Neuron (in vitro differentiated cells): ENCODE measurements around the gene RPEL1.

ENCODE experiments used
- H2AFZ ChIP-seq: one replicate; pipeline ENCODE4 v1.6.1; 2013; ENCODE audit warnings: low read depth, mild to moderate bottlenecking, inconsistent platforms, low read length, moderate library complexity
- H3K27me3 ChIP-seq: one replicate; pipeline ENCODE4 v1.6.1; 2013; ENCODE audit warnings: low read length; ENCODE audit not compliant: insufficient read depth
- H3K36me3 ChIP-seq: one replicate; pipeline ENCODE4 v1.6.1; 2013; ENCODE audit warnings: low read length; ENCODE audit not compliant: insufficient read depth
- H3K4me1 ChIP-seq: one replicate; pipeline ENCODE4 v1.6.1; 2013; ENCODE audit warnings: low read length; ENCODE audit not compliant: insufficient read depth
- H3K4me3 ChIP-seq: 2 replicates; pipeline ENCODE4 v1.5.1; 2013; ENCODE audit warnings: mild to moderate bottlenecking, low read length, moderate library complexity
- H3K9me3 ChIP-seq: one replicate; pipeline ENCODE4 v1.6.1; 2013; ENCODE audit warnings: low read length

The RPEL1 gene

GRCh38 chr10:103277713-103278536, 32.2 kb downstream of the RPEL1 start:
- H3K36me3 ChIP-seq = peaks cover 3% of the 10 kb centered on the region
- no peaks in the 10 kb centered on the region for H3K27me3 ChIP-seq
- peak overlapping the region; percentile 48 for H3K4me3 ChIP-seq
- H3K4me1 ChIP-seq = peaks cover 41% of the 10 kb centered on the region
- H2AFZ ChIP-seq = peak overlapping the region; percentile 55
- H3K9me3 ChIP-seq = no peaks in the 10 kb centered on the region

- no peaks in the 10 kb centered on the region for H3K27me3 ChIP-seq
- H3K36me3 ChIP-seq = peaks cover 3% of the 10 kb centered on the region
- peak overlapping the region; percentile 48 for H3K4me3 ChIP-seq
- peaks cover 41% of the 10 kb centered on the region for H3K4me1 ChIP-seq
- no peak overlapping the region for H2AFZ ChIP-seq
- no peaks in the 10 kb centered on the region for H3K9me3 ChIP-seq
These were observed 32.8 kb downstream of the RPEL1 start for GRCh38 chr10:103278537-103278823.

- H3K27me3 ChIP-seq = no peaks in the 10 kb centered on the region
- H3K4me3 ChIP-seq = peak overlapping the region; percentile 48
These were observed 33.2 kb downstream of the RPEL1 start for GRCh38 chr10:103278862-103279298.

GRCh38 chr10:103280031-103280430, 34.3 kb downstream of the RPEL1 start:
- peaks cover 5% of the 10 kb centered on the region for H3K36me3 ChIP-seq
- no peak overlapping the region for H2AFZ ChIP-seq
- no peaks in the 10 kb centered on the region for H3K9me3 ChIP-seq
- H3K27me3 ChIP-seq = no peaks in the 10 kb centered on the region
- H3K4me3 ChIP-seq = peak overlapping the region; percentile 48
- peaks cover 41% of the 10 kb centered on the region for H3K4me1 ChIP-seq

More at GRCh38 chr10:103278862-103279298, 33.2 kb downstream of the RPEL1 start:
- H3K9me3 ChIP-seq = no peaks in the 10 kb centered on the region
- H3K36me3 ChIP-seq = peaks cover 3% of the 10 kb centered on the region
- peaks cover 41% of the 10 kb centered on the region for H3K4me1 ChIP-seq
- H2AFZ ChIP-seq = no peak overlapping the region

- Histone ChIP-seq H3K27me3 (no peaks in the 10 kb centered on the region), H2AFZ (no peak overlapping the region), H3K4me1 (peaks cover 41% of the 10 kb centered on the region), H3K4me3 (peak overlapping the region; percentile 48), H3K36me3 (peaks cover 5% of the 10 kb centered on the region), H3K9me3 (no peaks in the 10 kb centered on the region)
These were observed 34.8 kb downstream of the RPEL1 start for GRCh38 chr10:103280506-103280905.

GRCh38 chr10:103281753-103282152, 36.1 kb downstream of the RPEL1 start:
- Histone ChIP-seq H3K36me3 (peaks cover 11% of the 10 kb centered on the region), H3K4me3 (peak overlapping the region; percentile 28), H2AFZ (no peak overlapping the region), H3K27me3 (no peaks in the 10 kb centered on the region), H3K4me1 (peaks cover 34% of the 10 kb centered on the region), H3K9me3 (no peaks in the 10 kb centered on the region)

- no peaks in the 10 kb centered on the region for H3K27me3 ChIP-seq
- peaks cover 19% of the 10 kb centered on the region for H3K36me3 ChIP-seq
- peaks cover 30% of the 10 kb centered on the region for H3K4me1 ChIP-seq
- H3K9me3 ChIP-seq = no peaks in the 10 kb centered on the region
- no peak overlapping the region for H3K4me3 ChIP-seq
- no peak overlapping the region for H2AFZ ChIP-seq
These were observed 37.3 kb downstream of the RPEL1 start for GRCh38 chr10:103282961-103283360.

GRCh38 chr10:103284170-103284569, 38.5 kb downstream of the RPEL1 start:
- H3K4me1 ChIP-seq = peaks cover 21% of the 10 kb centered on the region
- H2AFZ ChIP-seq = no peak overlapping the region
- H3K36me3 ChIP-seq = peaks cover 31% of the 10 kb centered on the region
- H3K9me3 ChIP-seq = no peaks in the 10 kb centered on the region
- H3K4me3 ChIP-seq = no peak overlapping the region
- H3K27me3 ChIP-seq = no peaks in the 10 kb centered on the region

- Histone ChIP-seq H3K9me3 (no peaks in the 10 kb centered on the region), H3K4me1 (no peaks in the 10 kb centered on the region)
These were observed 42.3 kb downstream of the RPEL1 start for GRCh38 chr10:103287992-103288391.

GRCh38 chr10:103291588-103291987, 45.9 kb downstream of the RPEL1 start:
- Histone ChIP-seq H2AFZ (no peak overlapping the region), H3K27me3 (no peaks in the 10 kb centered on the region), H3K4me1 (no peaks in the 10 kb centered on the region), H3K9me3 (no peaks in the 10 kb centered on the region), H3K4me3 (no peak overlapping the region), H3K36me3 (peaks cover 32% of the 10 kb centered on the region)

More at GRCh38 chr10:103287992-103288391, 42.3 kb downstream of the RPEL1 start:
- no peak overlapping the region for H3K4me3 ChIP-seq
- no peaks in the 10 kb centered on the region for H3K27me3 ChIP-seq
- H3K36me3 ChIP-seq = peaks cover 39% of the 10 kb centered on the region
- no peak overlapping the region for H2AFZ ChIP-seq

GRCh38 chr10:103295374-103296015, 49.8 kb downstream of the RPEL1 start:
- no peaks in the 10 kb centered on the region for H3K27me3 ChIP-seq

More at GRCh38 chr10:103295374-103296015, 49.8 kb downstream of the RPEL1 start:
- Histone ChIP-seq H3K9me3 (no peaks in the 10 kb centered on the region), H3K4me3 (no peak overlapping the region), H3K4me1 (no peaks in the 10 kb centered on the region), H2AFZ (no peak overlapping the region), H3K36me3 (no peaks in the 10 kb centered on the region)
